Endothelial cell of umbilical vein (primary cell): ENCODE data around the gene TLE1.

ENCODE experiments used
- EZH2 ChIP-seq: IDR thresholded peaks from 2 replicates; pipeline ENCODE4 v1.6.1; 2012; ENCODE audit warnings: borderline replicate concordance, low read depth, mild to moderate bottlenecking, moderate library complexity, low read length, inconsistent platforms; ENCODE audit not compliant: severe bottlenecking
- FOS ChIP-seq: IDR thresholded peaks from 2 replicates; pipeline ENCODE4 v1.6.1; 2011; ENCODE audit warnings: mild to moderate bottlenecking, low read length, moderate library complexity, borderline replicate concordance; ENCODE audit not compliant: insufficient read depth
- GATA2 ChIP-seq: IDR thresholded peaks from 2 replicates; pipeline ENCODE4 v1.7.0; 2011; ENCODE audit warnings: low read depth, mild to moderate bottlenecking, moderate library complexity, mixed read lengths, low read length; ENCODE audit not compliant: insufficient read length, insufficient read depth
- JUN ChIP-seq: IDR thresholded peaks from 2 replicates; pipeline ENCODE4 v1.6.1; 2011; ENCODE audit warnings: borderline replicate concordance, low read depth; ENCODE audit not compliant: insufficient read length, insufficient read depth
- MYC ChIP-seq: IDR thresholded peaks from one replicate; pipeline ENCODE4 v1.6.1; 2011; ENCODE audit warnings: mild to moderate bottlenecking, low read depth, low read length
- POLR2A ChIP-seq: IDR thresholded peaks from 2 replicates; pipeline ENCODE4 v1.6.1; 2012; ENCODE audit warnings: low read depth, mild to moderate bottlenecking, control low read depth, low read length
- POLR2AphosphoS5 ChIP-seq: IDR thresholded peaks from 2 replicates; pipeline ENCODE4 v1.6.1; 2012; ENCODE audit warnings: low read depth, mild to moderate bottlenecking, control low read depth, low read length, moderate library complexity; ENCODE audit not compliant: insufficient read depth
- TF ChIP-seq, protein P1 (sequence below), 2 donors: IDR thresholded peaks; 1 replicate in 1 of 2; 2 replicates in 1 of 2; pipeline ENCODE4 v1.5.1; 2011; ENCODE audit warnings: low read length in 2 of 2, mild to moderate bottlenecking in 2 of 2, moderate library complexity in 2 of 2, control low read depth in 1 of 2, inconsistent platforms in 1 of 2, low read depth in 1 of 2; ENCODE audit not compliant: insufficient read depth in 1 of 2; ENCODE audit errors: extremely low read depth in 1 of 2
- TF ChIP-seq, protein P2 (sequence below): IDR thresholded peaks from 2 replicates; pipeline ENCODE4 v1.6.1; 2011; ENCODE audit not compliant: insufficient read depth, insufficient read length

DNA sequence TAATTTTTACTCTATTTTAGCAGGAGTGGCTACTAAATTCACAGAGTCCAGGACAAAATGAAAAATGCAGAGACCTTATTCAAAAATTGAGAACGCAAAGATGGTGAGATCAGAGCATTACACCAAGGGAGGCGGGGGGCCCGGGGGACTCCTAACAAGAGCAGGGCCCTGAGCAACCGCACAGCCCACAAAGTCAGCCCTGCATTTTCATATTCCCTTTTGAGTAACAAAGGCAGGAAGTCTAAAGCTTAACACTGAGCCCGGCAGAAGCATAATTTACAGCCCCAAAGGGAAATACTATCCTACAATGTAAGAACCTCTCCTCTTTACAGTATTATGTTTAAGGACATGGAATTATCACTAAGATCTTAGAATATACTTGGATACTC lies 69.4 kb downstream of the TLE1 start:
- TF ChIP-seq, protein P1, sequence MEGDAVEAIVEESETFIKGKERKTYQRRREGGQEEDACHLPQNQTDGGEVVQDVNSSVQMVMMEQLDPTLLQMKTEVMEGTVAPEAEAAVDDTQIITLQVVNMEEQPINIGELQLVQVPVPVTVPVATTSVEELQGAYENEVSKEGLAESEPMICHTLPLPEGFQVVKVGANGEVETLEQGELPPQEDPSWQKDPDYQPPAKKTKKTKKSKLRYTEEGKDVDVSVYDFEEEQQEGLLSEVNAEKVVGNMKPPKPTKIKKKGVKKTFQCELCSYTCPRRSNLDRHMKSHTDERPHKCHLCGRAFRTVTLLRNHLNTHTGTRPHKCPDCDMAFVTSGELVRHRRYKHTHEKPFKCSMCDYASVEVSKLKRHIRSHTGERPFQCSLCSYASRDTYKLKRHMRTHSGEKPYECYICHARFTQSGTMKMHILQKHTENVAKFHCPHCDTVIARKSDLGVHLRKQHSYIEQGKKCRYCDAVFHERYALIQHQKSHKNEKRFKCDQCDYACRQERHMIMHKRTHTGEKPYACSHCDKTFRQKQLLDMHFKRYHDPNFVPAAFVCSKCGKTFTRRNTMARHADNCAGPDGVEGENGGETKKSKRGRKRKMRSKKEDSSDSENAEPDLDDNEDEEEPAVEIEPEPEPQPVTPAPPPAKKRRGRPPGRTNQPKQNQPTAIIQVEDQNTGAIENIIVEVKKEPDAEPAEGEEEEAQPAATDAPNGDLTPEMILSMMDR (IDR thresholded peaks at IDR 0.05; ENCODE audit: extremely low read depth in 1 of 2, insufficient read depth in 1 of 2, low read depth in 1 of 2, low read length in 2 of 2), result no peak
- TF ChIP-seq POLR2AphosphoS5 (no peak), POLR2A (no peak), EZH2 (no peak), MYC (no peak), JUN (no peak), FOS (no peak), GATA2 (no peak)
- TF ChIP-seq, protein P2, sequence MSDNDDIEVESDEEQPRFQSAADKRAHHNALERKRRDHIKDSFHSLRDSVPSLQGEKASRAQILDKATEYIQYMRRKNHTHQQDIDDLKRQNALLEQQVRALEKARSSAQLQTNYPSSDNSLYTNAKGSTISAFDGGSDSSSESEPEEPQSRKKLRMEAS, result no peak
